KBM-7 (cell line): ENCODE results near the gene B4GALT6.

Source experiments
- DNase-seq: peaks from one replicate; pipeline ENCODE4 v3.0.0-alpha.2; 2015
- in situ Hi-C: fragments of 300-500 bp; cut with MboI; formaldehyde crosslinking; loops from 2 replicates; pipeline ENCODE4 v1.14.3; 2020; ENCODE audit warnings: low sequenced_read_pairs, low pct_unique_long_range_greater_than_20kb, mixed read lengths

The B4GALT6 gene

GRCh38 chr18:31610286-31611205 lies 73.8 kb downstream of the B4GALT6 start:
- in situ Hi-C loops = no loop called here
- DNase-seq = peak; percentile 11

- in situ Hi-C loops = no loop called here
- DNase-seq = no peak
Measured at GRCh38 chr18:31609886-31610285, 74.5 kb downstream of the B4GALT6 start.

DNA sequence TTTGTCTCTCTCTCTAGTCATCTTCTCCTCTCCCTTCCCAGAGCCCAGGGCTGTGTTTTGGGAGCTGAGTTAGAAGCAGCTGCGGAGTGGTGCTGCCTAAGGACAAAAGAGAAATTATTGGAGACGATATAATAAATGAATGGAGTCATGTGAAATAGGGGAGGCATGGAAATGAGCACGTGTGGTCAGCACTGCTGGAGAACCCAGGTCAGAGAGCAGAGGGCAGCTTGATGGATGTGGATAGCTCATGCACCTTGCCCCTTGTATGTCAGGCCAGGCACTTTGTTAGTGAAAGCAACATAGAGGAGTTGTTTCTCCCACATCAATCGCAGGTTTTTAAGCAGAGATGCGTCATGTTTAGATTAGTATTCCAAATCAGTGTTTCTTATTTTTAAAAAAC lies 77.0 kb downstream of the B4GALT6 start:
- in situ Hi-C loops = no loop called here
- DNase-seq = no peak

DNA sequence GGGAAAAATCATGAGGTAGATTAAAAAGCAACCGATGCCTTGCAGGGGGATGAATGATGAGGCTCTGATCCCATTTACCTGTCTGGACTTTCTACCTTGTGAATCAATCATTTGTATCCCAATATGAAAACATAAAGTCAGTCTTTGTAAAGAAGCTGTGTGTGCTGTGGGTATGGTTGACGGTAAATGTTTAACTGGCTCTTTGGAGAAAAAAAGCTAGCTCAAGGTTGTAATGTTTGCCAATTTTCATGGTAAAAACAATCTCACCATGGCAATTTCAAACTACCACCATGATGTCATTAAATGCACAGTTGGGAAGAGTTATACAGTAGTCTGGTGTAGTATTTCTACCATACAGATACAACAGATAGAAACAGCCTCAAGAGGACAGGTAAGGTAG lies 78.1 kb downstream of the B4GALT6 start:
- in situ Hi-C loops = no loop called here
- DNase-seq = no peak

- in situ Hi-C loops = no loop called here
- no peak for DNase-seq
Measured at GRCh38 chr18:31603315-31603714, 81.1 kb downstream of the B4GALT6 start.

- DNase-seq = no peak
- in situ Hi-C loops = no loop called here
Measured at GRCh38 chr18:31598021-31598805, 86.2 kb downstream of the B4GALT6 start.

DNA sequence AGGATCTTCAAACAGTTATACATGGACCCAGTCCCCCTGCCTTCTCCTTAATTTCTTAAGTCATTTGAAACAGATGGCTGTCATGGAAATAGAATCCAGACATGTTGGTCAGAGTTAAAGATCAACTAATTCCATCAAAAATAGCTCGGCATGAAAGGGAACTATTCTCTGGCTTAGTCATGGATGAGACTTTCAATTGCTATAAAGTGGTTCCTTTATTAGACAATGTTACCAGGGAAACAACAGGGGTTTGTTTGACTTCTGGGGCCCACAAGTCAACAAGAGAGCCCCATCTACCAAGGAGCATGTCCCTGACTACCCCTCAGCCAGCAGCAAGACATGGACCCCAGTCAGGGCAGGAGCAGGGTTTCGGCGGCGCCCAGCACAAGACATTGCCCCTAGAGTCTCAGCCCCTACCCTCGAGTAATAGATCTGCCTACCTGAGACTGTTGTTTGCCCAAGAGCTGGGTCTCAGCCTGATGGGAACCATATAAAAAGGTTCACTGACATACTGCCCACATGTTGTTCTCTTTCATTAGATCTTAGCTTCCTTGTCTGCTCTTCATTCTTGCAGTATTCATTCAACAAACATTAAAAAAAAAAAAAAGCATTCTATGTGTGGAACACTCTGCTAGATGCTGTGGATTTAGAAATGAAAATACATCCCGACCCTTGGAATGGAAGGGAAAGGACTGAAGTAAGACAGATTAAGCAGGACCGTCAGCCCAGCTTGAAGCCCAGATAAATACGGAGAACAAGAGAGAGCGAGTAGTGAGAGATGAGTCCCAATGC lies 88.1 kb downstream of the B4GALT6 start:
- no peak for DNase-seq
- in situ Hi-C loops = no loop called here

DNA sequence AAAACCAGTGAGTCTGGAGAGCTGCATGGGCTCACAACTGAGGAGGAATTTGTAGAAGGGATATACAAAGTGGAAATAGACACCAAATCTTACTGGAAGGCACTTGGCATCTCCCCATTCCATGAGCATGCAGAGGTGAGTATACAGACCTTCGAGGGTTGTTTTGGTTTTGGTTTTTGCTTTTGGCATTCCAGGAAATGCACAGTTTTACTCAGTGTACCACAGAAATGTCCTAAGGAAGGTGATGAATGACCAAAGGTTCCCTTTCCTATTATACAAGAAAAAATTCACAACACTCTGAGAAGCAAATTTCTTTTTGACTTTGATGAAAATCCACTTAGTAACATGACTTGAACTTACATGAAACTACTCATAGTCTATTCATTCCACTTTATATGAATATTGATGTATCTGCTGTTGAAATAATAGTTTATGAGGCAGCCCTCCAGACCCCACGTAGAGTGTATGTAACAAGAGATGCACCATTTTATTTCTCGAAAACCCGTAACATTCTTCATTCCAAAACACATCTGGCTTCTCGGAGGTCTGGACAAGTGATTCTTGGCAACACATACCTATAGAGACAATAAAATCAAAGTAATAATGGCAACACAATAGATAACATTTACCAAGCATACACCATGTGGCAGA lies 89.1 kb downstream of the B4GALT6 start:
- no peak for DNase-seq
- in situ Hi-C loops = no loop called here

DNA sequence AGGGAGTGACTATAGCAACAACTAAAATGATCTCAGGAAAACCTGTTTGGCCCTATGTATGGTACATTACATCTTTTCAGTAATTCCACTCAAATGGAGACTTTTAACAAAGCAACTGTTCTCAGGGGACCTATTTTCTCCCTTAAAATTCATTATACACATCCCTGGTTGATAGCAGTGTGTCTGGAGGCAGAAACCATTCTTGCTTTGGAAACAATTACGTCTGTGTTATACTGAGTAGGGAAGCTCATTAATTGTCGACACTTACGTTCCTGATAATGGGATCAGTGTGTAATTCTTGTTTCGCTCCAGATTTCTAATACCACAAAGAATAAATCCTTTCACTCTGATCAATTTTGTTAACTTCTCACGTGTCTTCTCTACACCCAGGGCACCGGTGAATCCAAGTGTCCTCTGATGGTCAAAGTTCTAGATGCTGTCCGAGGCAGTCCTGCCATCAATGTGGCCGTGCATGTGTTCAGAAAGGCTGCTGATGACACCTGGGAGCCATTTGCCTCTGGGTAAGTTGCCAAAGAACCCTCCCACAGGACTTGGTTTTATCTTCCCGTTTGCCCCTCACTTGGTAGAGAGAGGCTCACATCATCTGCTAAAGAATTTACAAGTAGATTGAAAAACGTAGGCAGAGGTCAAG lies 91.7 kb downstream of the B4GALT6 start:
- no peak for DNase-seq
- in situ Hi-C loops = no loop called here

GRCh38 chr18:31591628-31592027 lies 92.8 kb downstream of the B4GALT6 start, which contains the start of gene TTR:
TTR (plus strand) TSS chr18:31591877; CDS start chr18:31591903, 26 bp downstream.
- DNase-seq = no peak
- in situ Hi-C loops = no loop called here

DNA sequence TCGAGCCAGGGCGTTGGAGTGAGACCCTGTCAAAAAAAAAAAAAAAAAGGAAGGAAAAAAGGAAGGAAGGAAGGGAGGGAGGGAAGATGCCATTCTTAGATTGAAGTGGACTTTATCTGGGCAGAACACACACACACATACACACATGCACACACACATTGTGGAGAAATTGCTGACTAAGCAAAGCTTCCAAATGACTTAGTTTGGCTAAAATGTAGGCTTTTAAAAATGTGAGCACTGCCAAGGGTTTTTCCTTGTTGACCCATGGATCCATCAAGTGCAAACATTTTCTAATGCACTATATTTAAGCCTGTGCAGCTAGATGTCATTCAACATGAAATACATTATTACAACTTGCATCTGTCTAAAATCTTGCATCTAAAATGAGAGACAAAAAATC lies 93.3 kb downstream of the B4GALT6 start:
- in situ Hi-C loops = no loop called here
- DNase-seq = no peak

GRCh38 chr18:31590570-31590969 lies 93.8 kb downstream of the B4GALT6 start:
- no peak for DNase-seq
- in situ Hi-C loops = no loop called here

GRCh38 chr18:31587529-31587928 lies 96.9 kb downstream of the B4GALT6 start:
- no peak for DNase-seq
- in situ Hi-C loops = no loop called here

DNA sequence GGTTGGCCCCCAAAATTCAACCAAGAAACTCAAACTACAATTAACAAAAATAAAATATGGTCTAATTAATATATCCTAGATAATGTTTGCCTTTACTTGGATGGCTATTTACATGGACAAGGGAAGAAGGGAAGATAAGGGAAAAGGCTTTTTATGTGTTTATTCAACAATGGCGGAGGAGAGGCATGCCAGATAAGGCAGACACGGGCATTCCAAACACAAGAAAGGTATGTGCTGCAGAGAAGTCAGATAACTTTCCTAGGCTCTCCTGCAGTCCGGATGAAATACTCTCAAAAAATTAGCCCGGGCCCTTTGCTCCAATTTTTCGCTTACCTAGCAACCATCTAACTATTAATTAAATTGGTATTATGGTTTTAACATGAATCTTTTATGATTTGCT lies 97.8 kb downstream of the B4GALT6 start:
- no peak for DNase-seq
- in situ Hi-C loops = no loop called here

DNA sequence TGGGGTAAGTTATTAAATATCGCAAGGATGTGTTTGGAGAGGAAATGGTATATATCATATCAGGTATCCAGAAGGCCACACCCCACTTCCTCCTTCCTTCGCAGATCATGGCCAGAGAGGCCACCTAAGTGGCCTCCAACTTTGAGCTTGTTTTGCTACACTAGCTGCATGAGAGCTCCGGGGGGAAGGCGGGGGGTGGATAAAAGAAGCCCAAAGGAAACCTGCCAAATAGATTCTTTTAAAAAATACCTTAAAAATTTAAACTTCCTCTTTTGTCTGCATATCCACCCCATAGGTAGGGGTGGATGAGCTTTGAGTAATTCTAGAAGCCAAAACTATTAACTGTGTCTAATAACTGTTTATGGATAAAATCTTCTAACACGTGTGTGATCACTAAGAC lies 98.4 kb downstream of the B4GALT6 start:
- in situ Hi-C loops = no loop called here
- DNase-seq = no peak

DNA sequence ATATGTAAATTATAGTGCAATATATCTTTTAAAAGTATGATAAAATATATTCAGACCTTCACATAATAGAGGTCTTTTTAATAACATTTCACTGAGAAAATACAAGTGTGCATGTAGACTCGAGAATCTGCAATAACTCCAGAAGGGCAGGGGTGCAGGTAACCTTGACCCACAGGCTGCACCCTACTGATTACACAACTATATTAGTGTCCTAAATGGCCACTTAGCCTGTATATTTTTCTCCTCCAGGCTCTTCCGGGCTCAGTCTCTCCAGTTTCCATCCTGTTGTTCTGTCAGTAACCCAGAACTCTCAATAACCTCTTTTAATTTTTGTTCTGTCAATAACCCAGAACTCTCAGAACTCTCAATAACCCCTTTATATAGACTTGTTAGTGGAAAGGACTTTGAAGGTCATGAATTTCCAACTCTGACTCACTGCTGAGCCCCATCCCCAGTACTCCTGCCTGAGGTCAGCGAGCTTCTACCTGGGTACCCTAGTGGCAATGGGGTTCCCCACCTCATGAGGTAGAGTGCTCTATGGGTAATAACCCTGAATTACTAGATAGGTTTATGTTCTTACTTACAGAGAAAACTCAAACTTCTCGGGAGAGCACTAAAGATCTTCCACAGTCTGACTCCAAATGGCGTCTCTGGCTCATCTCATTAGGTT lies 101.1 kb downstream of the B4GALT6 start:
- in situ Hi-C loops = no loop called here
- no peak for DNase-seq

DNA sequence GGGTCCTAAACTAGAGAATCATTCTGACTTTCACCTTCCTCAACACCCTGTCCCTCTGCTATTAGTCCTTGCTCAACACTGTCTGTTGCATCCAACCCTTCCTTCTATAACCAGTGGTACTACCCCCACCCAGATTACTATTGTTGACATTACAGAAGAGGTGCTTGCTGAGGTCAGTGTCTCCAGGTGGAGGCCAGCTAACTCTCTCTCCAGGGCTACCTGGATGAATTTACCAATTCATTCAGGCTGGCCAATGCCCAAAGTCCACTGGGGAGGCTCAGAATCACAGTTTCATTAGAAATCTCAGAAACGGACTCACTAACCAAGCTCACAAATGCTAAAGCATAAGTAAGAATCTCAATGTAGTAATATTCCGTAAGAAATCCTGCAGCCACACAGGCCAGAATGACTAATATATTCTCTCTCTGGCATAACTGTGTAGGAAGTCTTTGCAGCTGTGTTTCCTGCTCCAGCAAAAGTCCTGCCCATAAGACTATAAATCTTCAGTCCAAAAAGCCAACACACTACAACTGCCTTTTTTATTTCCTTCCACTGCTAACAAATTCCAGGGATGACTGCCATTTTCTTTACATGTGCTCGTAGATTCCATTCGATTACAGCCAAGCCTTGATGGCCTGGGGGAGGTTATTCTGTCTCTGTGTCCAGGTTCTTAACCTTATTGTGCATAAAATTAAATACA lies 102.7 kb downstream of the B4GALT6 start:
- DNase-seq = no peak
- in situ Hi-C loops = no loop called here

DNA sequence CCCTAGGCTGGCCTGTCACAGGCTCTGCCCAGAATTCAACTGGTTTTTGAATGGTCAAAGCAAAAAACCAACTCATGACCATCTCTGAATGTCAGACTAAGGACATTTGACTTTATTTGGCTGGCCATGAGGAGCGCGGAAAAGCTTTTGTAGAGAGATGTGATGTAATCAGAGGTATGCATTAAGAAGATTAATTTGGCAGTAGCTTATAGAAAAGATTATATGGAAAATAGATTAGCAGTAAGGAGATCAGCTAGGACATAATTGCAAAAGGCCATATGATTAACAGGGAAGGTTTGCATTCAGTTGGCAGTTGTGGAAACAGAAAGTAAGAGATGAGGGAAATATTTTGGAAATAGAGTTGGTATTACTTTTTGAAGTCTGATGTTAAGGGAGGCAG lies 105.0 kb downstream of the B4GALT6 start:
- in situ Hi-C loops = no loop called here
- no peak for DNase-seq
